DND-41 (cell line): ENCODE data around the gene KIF22.

Source experiments
- ATAC-seq: fragments of 200-7000 bp; cut with Tn5 transposase; 3 replicates; pipeline ENCODE4 v1.9.1; 2021; ENCODE audit warnings: low read depth; ENCODE audit not compliant: insufficient read depth
- DNase-seq: peaks from one replicate; pipeline ENCODE4 v3.0.0-alpha.2; 2020
- H2AFZ ChIP-seq: 2 replicates; pipeline ENCODE4 v1.6.0; 2012; ENCODE audit warnings: low read depth, low read length
- H3K27ac ChIP-seq: 2 replicates; pipeline ENCODE4 v1.5.1; 2012; ENCODE audit warnings: low read length, inconsistent platforms
- H3K27me3 ChIP-seq: fragments of 200-600 bp; sonication (generic); 2 replicates; pipeline ENCODE4 v1.6.0; 2012; ENCODE audit warnings: low read length, mild to moderate bottlenecking, inconsistent platforms; ENCODE audit not compliant: insufficient read depth, poor library complexity
- H3K36me3 ChIP-seq: 2 replicates; pipeline ENCODE4 v1.5.1; 2012; ENCODE audit warnings: low read length, inconsistent platforms; ENCODE audit not compliant: insufficient read depth
- H3K4me1 ChIP-seq: 2 replicates; pipeline ENCODE4 v1.5.1; 2012; ENCODE audit warnings: mild to moderate bottlenecking, low read length; ENCODE audit not compliant: insufficient read depth
- H3K4me2 ChIP-seq: 2 replicates; pipeline ENCODE4 v1.6.0; 2012; ENCODE audit warnings: mild to moderate bottlenecking, moderate library complexity, low read length, inconsistent platforms; ENCODE audit not compliant: insufficient read depth
- H3K4me3 ChIP-seq, 2 experiments: fragments of 200-600 bp in 1 of 2; shearing (Covaris generic) in 1 of 2; 2 replicates each; pipeline ENCODE4 v1.5.1; 2012 to 2016; ENCODE audit warnings: inconsistent platforms in 2 of 2, low read length in 2 of 2, mild to moderate bottlenecking in 2 of 2, low read depth in 1 of 2, moderate library complexity in 1 of 2
- H3K79me2 ChIP-seq: 2 replicates; pipeline ENCODE4 v1.6.0; 2012; ENCODE audit warnings: low read length, inconsistent platforms; ENCODE audit not compliant: insufficient read depth
- H3K9ac ChIP-seq: 2 replicates; pipeline ENCODE4 v1.6.0; 2012; ENCODE audit warnings: low read depth, mild to moderate bottlenecking, inconsistent platforms, low read length, moderate library complexity
- H3K9me3 ChIP-seq: 2 replicates; pipeline ENCODE4 v1.5.1; 2012; ENCODE audit warnings: low read length, moderate library complexity, mild to moderate bottlenecking, inconsistent platforms; ENCODE audit not compliant: insufficient read depth, severe bottlenecking
- H4K20me1 ChIP-seq: 2 replicates; pipeline ENCODE4 v1.6.0; 2012; ENCODE audit warnings: low read length; ENCODE audit not compliant: insufficient read depth
- EZH2 ChIP-seq: IDR thresholded peaks from 3 replicates; pipeline ENCODE4 v1.6.1; 2012; ENCODE audit warnings: borderline replicate concordance, low read depth, mild to moderate bottlenecking, moderate library complexity, low read length, inconsistent platforms; ENCODE audit not compliant: severe bottlenecking
- TF ChIP-seq, protein P1 (sequence below): IDR thresholded peaks from 2 replicates; pipeline ENCODE4 v1.5.1; 2012; ENCODE audit warnings: borderline replicate concordance, low read length, moderate library complexity, mild to moderate bottlenecking; ENCODE audit not compliant: poor library complexity, severe bottlenecking; ENCODE audit errors: extremely low read depth

Gene KIF22

DNA sequence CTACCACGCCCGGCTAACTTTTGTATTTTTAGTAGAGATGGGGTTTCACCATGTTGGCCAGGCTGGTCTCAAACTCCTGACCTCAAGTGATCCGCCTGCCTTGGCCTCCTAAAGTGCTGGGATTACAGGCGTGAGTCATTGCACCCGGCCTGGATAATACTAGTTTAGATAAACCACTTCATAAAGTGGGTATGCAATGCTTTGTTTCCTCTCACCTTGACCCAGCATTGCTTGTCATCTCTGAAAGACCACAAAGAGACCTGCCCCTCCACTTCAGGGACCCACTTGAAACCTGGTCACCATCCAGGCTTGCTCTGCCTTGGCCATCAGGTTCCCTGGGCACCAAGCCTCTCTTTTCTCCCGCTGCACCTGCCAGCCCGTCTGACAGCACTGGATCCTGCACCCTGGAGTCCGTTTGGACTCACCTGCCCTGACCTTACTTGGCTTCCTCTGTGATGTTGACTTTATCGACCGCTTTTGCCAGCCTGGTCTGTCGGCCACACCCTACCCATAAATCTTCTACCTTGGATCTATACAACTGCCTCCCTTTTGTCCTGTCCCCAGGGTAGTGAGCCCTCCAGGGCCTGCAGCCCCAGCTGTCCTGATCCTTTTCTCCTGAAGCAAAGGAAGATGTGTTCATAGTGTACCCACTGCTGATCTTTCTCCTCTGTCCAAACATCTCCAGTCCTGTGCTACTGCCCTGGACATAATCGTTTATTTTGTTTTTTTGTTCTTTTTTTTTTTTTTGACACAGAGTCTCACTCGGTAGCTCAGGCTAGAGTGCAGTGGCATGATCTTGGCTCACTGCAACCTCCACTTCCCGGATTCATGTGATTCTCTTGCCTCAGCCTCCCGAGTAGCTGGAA, 25.2 kb upstream of the KIF22 start:
- H3K4me2 ChIP-seq, result no peak overlapping the region
- no peaks in the 10 kb centered on the region for H3K4me1 ChIP-seq
- no peaks in the 10 kb centered on the region for H3K27me3 ChIP-seq
- no peaks in the 10 kb centered on the region for H3K36me3 ChIP-seq
- no peak overlapping the region for H3K4me3 ChIP-seq
- no peaks in the 10 kb centered on the region for H3K9me3 ChIP-seq
- no peak overlapping the region for H2AFZ ChIP-seq
- H3K79me2 ChIP-seq, result no peaks in the 10 kb centered on the region
- H4K20me1 ChIP-seq, result no peaks in the 10 kb centered on the region
- ATAC-seq, result no peak
- TF ChIP-seq, protein P1, sequence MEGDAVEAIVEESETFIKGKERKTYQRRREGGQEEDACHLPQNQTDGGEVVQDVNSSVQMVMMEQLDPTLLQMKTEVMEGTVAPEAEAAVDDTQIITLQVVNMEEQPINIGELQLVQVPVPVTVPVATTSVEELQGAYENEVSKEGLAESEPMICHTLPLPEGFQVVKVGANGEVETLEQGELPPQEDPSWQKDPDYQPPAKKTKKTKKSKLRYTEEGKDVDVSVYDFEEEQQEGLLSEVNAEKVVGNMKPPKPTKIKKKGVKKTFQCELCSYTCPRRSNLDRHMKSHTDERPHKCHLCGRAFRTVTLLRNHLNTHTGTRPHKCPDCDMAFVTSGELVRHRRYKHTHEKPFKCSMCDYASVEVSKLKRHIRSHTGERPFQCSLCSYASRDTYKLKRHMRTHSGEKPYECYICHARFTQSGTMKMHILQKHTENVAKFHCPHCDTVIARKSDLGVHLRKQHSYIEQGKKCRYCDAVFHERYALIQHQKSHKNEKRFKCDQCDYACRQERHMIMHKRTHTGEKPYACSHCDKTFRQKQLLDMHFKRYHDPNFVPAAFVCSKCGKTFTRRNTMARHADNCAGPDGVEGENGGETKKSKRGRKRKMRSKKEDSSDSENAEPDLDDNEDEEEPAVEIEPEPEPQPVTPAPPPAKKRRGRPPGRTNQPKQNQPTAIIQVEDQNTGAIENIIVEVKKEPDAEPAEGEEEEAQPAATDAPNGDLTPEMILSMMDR, result no peak
- TF ChIP-seq EZH2, result no peak
- no peak for DNase-seq
- H3K9ac ChIP-seq, result no peak overlapping the region
- H3K27ac ChIP-seq, result no peak overlapping the region

DNA sequence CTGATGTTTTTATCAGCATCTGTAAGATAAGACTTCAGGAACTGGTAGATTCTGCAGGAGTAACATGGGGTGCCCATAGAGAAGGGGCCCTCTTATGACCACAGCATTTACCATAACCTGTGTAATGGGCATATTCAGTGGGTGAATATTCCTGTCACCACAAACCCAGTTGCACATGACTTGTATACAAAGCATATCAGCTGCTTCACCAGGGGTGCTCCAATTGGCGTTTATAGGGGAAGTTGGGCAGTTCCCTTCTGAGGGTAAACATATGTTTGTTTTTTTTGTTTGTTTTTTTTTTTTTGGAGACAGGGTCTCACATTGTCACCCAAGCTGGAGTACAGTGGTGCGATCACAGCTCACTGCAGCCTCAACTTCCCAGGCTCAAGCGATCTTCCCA, 24.0 kb upstream of the KIF22 start:
- no peak for TF ChIP-seq EZH2
- TF ChIP-seq, protein P1, result no peak
- ATAC-seq, result no peak

DNA sequence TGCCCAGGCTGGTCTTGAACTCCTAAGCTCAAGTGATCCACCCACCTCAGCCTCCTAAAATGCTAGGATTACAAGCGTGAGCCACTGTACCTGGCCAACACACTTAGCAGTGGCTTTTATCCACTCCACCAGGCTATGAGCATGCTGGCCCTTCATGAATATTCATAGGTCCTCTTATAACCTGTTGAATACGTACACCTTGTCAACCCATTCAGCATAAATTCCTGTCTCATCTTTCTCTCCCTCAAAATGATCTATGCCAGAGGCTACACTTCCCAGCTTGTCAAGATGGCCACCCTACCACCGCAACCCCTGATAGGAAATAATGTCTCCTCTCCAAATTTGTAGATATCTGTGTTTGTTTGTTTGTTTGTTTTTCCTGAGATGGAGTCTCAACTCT, 23.5 kb upstream of the KIF22 start:
- Histone ChIP-seq H2AFZ (no peak overlapping the region), H3K4me1 (no peaks in the 10 kb centered on the region), H3K9me3 (no peaks in the 10 kb centered on the region), H3K9ac (no peak overlapping the region), H3K4me3 (no peak overlapping the region), H3K27me3 (no peaks in the 10 kb centered on the region), H3K79me2 (no peaks in the 10 kb centered on the region), H3K36me3 (no peaks in the 10 kb centered on the region), H3K4me2 (no peak overlapping the region), H3K27ac (no peak overlapping the region), H4K20me1 (no peaks in the 10 kb centered on the region)
- ATAC-seq, result no peak
- no peak for DNase-seq
- TF ChIP-seq, protein P1, result no peak
- no peak for TF ChIP-seq EZH2

More for the DNA sequence above, 24.0 kb upstream of the KIF22 start:
- Histone ChIP-seq H3K36me3 (no peaks in the 10 kb centered on the region), H3K4me3 (no peak overlapping the region), H3K4me2 (no peak overlapping the region), H4K20me1 (no peaks in the 10 kb centered on the region), H3K9ac (no peak overlapping the region), H3K9me3 (no peaks in the 10 kb centered on the region), H3K27ac (no peak overlapping the region), H2AFZ (no peak overlapping the region), H3K4me1 (no peaks in the 10 kb centered on the region), H3K27me3 (no peaks in the 10 kb centered on the region), H3K79me2 (no peaks in the 10 kb centered on the region)
- DNase-seq, result no peak
